Common myeloid progenitor, CD34-positive (primary cell): ENCODE measurements around the gene PPP1R9B.
A peak's percentile ranks its signal among the peaks of the same experiment; 100 is the strongest.

Source experiments
- CTCF ChIA-PET: fragments of 350-600 bp; sonication (Branson Sonifier 250); formaldehyde crosslinking; loops from one replicate; lab custom pipeline; 2021; ENCODE audit warnings: antibody characterized with exemption; lab: Charles Lee
- POLR2A ChIA-PET: fragments of 350-600 bp; sonication (Branson Sonifier 250); formaldehyde crosslinking; loops from one replicate; lab custom pipeline; 2021; ENCODE audit warnings: antibody characterized with exemption; lab: Charles Lee
- DNase-seq, 3 donors: peaks; one replicate each; pipeline versions ENCODE4 v3.0.0 to v3.0.0-alpha.2; 2013
- H3K27ac ChIP-seq, 2 experiments: 1 replicate in 1 of 2; 2 replicates in 1 of 2; pipeline ENCODE4 v1.7.0; 2013; ENCODE audit warnings: inconsistent platforms in 2 of 2, low read length in 2 of 2, mild to moderate bottlenecking in 2 of 2, low read depth in 1 of 2, moderate library complexity in 1 of 2; ENCODE audit not compliant: severe bottlenecking in 2 of 2, insufficient read depth in 1 of 2, poor library complexity in 1 of 2
- H3K27me3 ChIP-seq, 5 experiments: replicated peaks in 2 of 5; 1 replicate in 3 of 5; 2 replicates in 2 of 5; pipeline versions ENCODE4 v1.6.1 to v1.7.0; 2013; ENCODE audit warnings: low read length in 4 of 5, mild to moderate bottlenecking in 2 of 5, moderate library complexity in 2 of 5, inconsistent platforms in 1 of 5; ENCODE audit not compliant: insufficient read depth in 5 of 5, control insufficient read depth in 4 of 5
- H3K36me3 ChIP-seq, 4 experiments: 1 replicate in 2 of 4; 2 replicates in 2 of 4; pipeline versions ENCODE4 v1.6.1 to v1.7.0; 2013; ENCODE audit warnings: low read length in 3 of 4, control low read depth in 1 of 4, mild to moderate bottlenecking in 1 of 4; ENCODE audit not compliant: control insufficient read depth in 4 of 4, insufficient read depth in 4 of 4
- H3K4me1 ChIP-seq, 4 experiments: 1 replicate in 3 of 4; 2 replicates in 1 of 4; pipeline versions ENCODE4 v1.6.1 to v1.7.1; 2013; ENCODE audit warnings: low read length in 3 of 4, mild to moderate bottlenecking in 3 of 4, control low read depth in 1 of 4, inconsistent platforms in 1 of 4, moderate library complexity in 1 of 4; ENCODE audit not compliant: control insufficient read depth in 4 of 4, insufficient read depth in 4 of 4; ENCODE audit errors: control extremely low read depth in 1 of 4
- H3K4me3 ChIP-seq, 7 experiments: 1 replicate in 4 of 7; 2 replicates in 3 of 7; pipeline versions ENCODE4 v1.5.1 to v1.7.0; 2013; ENCODE audit warnings: mild to moderate bottlenecking in 7 of 7, low read length in 6 of 7, moderate library complexity in 6 of 7, inconsistent platforms in 2 of 7, low read depth in 2 of 7, control low read depth in 1 of 7; ENCODE audit not compliant: insufficient read depth in 4 of 7, control insufficient read depth in 1 of 7; ENCODE audit errors: extremely low read depth in 1 of 7
- H3K9me3 ChIP-seq, 5 experiments: 1 replicate in 4 of 5; 2 replicates in 1 of 5; pipeline versions ENCODE4 v1.6.1 to v1.7.1; 2013; ENCODE audit warnings: low read length in 4 of 5, mild to moderate bottlenecking in 2 of 5, inconsistent platforms in 1 of 5, low read depth in 1 of 5, moderate library complexity in 1 of 5; ENCODE audit not compliant: control insufficient read depth in 4 of 5, insufficient read depth in 2 of 5; ENCODE audit errors: control extremely low read depth in 1 of 5
- WGBS: methylation state at CpG from one replicate; pipeline ENCODE4 v1.1.5; 2013; ENCODE audit not compliant: insufficient coverage; 5-methylcytosine and 5-hydroxymethylcytosine counted together

The PPP1R9B gene

DNA sequence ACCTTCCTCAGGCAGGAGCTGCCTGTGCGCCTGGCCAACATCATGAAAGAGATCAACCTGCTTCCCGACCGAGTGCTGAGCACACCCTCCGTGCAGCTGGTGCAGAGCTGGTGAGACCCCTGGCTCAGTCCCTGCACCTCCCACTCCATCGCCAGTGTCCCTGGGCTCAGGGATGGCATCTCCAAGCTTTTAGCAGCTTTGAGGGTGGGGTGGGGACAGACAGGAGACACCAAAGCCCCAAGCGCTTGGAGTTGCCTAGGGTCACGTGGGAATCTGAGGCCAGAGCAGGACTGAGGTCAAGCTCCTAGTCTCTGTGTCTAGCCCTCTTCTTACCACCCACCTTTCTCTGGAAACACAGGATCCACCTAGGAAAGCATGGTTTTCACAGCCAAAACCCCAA is 53.0 kb downstream of the PPP1R9B start:
- Histone ChIP-seq H3K9me3 (no peaks in the 10 kb centered on the region), H3K4me3 (no peak overlapping the region), H3K36me3 (peaks cover 0 to 31% (median 21%) of the 10 kb centered on the region in 4 experiments), H3K27me3 (no peaks in the 10 kb centered on the region), H3K27ac (no peak overlapping the region), H3K4me1 (peaks cover 0 to 24% (median 22%) of the 10 kb centered on the region in 4 experiments)
- POLR2A ChIA-PET, result no interaction called here
- 98% methylated on average over 7 of the region's 7 CpGs for WGBS
- no peak for DNase-seq
- CTCF ChIA-PET, result interaction anchor here (1.4 to 11.8 kb wide), 5 partner anchors 10 to 70 kb away, joined by 3 to 134 read pairs (median 7); no protein-coding TSS in a partner anchor

DNA sequence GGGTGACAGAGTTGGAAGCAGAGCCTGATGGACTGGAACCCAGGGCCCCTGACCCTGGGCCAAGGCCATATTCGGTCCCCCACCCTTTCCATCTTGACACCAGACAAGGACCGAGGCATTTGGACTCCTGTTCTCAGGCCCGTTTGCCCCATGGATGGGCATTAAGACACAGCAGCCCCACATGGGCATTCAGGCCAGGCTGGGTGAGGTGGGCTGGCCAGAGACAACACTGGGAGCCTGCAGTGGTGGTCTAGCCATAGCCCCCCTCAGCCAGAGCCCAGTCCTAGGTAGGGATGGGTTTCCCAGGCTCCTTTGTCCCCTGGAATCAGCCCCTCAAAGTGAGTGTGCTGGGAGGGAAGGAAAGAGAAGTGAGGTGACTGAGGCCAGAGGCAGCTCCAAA is 53.7 kb downstream of the PPP1R9B start:
- ChIA-PET POLR2A (no interaction called here), CTCF (interaction anchor here (1.1 to 11.8 kb wide), 5 partner anchors 9 to 71 kb away, joined by 3 to 134 read pairs (median 7); no protein-coding TSS in a partner anchor)
- WGBS, result 97% methylated on average over 3 of the region's 3 CpGs
- Histone ChIP-seq H3K4me3 (peak overlapping the region in 1 of 7 experiments; percentile 95), H3K27me3 (no peaks in the 10 kb centered on the region), H3K9me3 (no peaks in the 10 kb centered on the region), H3K4me1 (peaks cover 0 to 24% (median 20%) of the 10 kb centered on the region in 4 experiments), H3K36me3 (peaks cover 0 to 31% (median 20%) of the 10 kb centered on the region in 4 experiments), H3K27ac (no peak overlapping the region)
- DNase-seq, result no peak

DNA sequence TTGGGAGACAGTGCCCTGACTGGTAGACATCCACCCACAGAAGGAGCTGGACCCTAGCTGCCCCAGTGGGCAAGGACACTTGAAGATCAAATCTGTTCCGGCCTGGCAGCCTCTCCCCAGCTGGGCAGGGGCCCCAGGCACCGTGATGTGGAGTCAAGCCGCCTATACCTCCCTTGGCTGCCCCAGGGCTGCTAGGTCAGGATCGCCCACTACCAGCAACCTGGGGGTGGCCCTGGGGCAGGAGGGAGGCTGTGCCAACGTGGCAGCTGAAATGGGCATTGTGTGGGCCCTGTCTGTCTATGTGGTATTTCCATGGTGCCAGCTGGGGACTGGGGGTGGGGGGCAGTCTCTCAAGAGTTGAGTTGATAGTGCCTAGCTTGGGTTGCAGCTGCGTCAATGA is 54.4 kb downstream of the PPP1R9B start:
- Histone ChIP-seq H3K36me3 (peaks cover 0 to 31% (median 19%) of the 10 kb centered on the region in 4 experiments), H3K4me1 (peaks cover 0 to 24% (median 19%) of the 10 kb centered on the region in 4 experiments), H3K27me3 (no peaks in the 10 kb centered on the region), H3K27ac (peak overlapping the region in 1 of 2 experiments; percentile 85), H3K4me3 (peak overlapping the region; percentile 77 to 95 (median 84)), H3K9me3 (no peaks in the 10 kb centered on the region)
- 34% methylated on average over 3 of the region's 6 CpGs for WGBS
- DNase-seq, result no peak
- CTCF ChIA-PET, result interaction anchor here (0.6 to 11.8 kb wide), 7 partner anchors 17 to 1799 kb away, joined by 3 to 134 read pairs (median 3); no protein-coding TSS in a partner anchor
- POLR2A ChIA-PET, result no interaction called here

DNA sequence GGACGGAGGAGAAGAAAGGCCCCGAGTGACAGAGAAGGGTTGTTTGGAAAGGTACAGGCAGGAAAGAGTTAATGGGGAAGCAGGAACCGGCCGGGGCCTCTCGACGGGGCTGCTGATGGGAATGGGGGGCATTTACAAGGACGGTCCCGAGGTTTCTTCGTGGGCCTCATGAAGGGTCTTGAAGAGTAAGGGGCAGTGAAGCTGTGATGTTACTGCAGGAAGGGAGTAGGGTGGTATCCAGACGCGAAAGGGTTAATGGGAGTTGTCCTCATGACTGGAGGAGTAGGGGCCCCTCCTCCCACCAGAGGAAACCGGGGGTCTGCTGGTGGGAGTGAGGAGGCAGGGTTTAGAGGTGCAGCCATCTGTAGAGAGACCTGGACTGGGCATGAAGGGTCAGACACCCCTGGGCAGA is 54.8 kb downstream of the PPP1R9B start:
- DNase-seq, result peak in 1 of 3 donors; percentile 27

DNA sequence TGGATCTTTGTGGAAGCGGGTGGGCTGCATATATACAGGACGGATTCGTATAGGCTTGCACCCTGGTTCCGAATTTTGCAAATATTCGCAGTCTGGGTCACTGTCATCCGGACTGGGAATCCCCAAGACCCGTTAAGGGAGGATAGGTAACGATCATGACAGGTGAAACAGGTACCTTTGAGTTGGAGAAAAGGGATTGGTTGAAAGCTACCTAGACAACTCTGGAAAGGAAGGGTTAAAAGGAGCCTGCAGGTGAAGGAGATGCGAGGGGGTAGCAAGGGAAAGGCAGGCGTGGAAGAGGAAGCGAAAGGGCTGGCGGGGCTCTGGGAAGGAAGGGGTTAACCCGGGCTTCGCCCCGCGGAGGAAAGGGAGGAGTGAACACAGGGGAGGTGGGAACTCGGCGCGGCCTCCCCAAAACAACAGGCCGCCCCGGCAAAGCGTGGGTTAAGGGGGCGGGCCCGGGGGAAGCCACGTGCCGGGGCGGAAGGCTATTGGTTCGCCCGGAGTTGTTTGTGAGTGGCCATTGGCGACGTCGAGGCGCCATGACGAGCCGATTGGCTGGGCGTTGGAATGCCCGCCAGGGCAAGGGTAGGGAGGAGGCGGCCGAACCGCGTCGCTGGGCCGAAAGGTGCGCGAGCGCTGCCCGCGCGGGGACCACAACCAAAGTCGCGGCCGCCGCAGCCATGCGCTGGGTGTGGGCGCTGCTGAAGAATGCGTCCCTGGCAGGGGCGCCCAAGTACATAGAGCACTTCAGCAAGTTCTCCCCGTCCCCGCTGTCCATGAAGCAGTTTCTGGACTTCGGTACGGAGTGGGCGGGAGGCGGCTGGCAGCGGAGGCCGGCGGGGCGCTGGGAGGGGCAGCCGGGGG is 55.5 kb downstream of the PPP1R9B start, which contains the start of gene PDK2:
Gene PDK2, plus strand, starts transcription at position 599 of the 867 bp plus-strand sequence. Its CDS starts 85 bp downstream, at position 684.
- POLR2A ChIA-PET, result interaction anchor here (1.3 kb wide), 1 partner anchor 67 kb away, joined by 4 read pairs; no protein-coding TSS in a partner anchor
- Histone ChIP-seq H3K9me3 (no peaks in the 10 kb centered on the region), H3K36me3 (peaks cover 0 to 27% (median 14%) of the 10 kb centered on the region in 4 experiments)

More for the DNA sequence above, 54.8 kb downstream of the PPP1R9B start:
- H3K4me3 ChIP-seq, result peak overlapping the region; percentile 77 to 95 (median 84)
- no peaks in the 10 kb centered on the region for H3K27me3 ChIP-seq
- ChIA-PET CTCF (interaction anchor here (0.6 to 11.8 kb wide), 7 partner anchors 18 to 1799 kb away, joined by 3 to 134 read pairs (median 4); no protein-coding TSS in a partner anchor), POLR2A (no interaction called here)
- peaks cover 0 to 31% (median 17%) of the 10 kb centered on the region in 4 experiments for H3K36me3 ChIP-seq
- 0% methylated on average over 12 of the region's 12 CpGs for WGBS
- H3K27ac ChIP-seq, result peak overlapping the region; percentile 61 to 85
- peaks cover 0 to 24% (median 19%) of the 10 kb centered on the region in 4 experiments for H3K4me1 ChIP-seq
- no peaks in the 10 kb centered on the region for H3K9me3 ChIP-seq

DNA sequence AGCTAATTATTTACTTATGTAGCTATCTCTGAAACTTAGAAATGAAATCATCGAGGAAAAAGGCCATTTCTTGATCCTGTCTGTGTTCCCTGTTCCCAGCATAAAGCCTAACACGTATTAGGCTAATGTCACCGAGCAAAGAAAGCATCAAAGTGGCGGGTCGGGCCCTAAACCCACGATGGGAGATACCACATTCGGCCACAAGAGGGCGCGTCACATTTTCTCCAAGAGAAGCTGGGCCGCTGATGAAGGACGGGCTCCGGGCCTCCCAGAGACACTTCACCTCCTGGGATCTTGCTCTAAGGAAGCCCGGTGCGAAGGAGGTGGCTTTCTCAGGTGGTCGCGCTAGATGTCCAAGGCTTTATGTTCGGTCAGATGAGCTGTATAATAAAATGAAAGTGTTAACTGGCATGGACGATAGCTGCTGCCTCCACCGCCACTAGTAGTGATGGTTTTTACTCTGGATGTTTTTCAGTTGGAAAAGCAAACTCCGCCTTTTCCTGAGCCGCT is 56.2 kb downstream of the PPP1R9B start:
- Histone ChIP-seq H3K27me3 (no peaks in the 10 kb centered on the region), H3K36me3 (peaks cover 0 to 23% (median 14%) of the 10 kb centered on the region in 4 experiments), H3K9me3 (no peaks in the 10 kb centered on the region), H3K4me1 (peaks cover 0 to 24% (median 19%) of the 10 kb centered on the region in 4 experiments), H3K27ac (no peak overlapping the region), H3K4me3 (peak overlapping the region; percentile 77 to 97 (median 84))
- peak; percentile 86 to 91 (median 89) for DNase-seq
- CTCF ChIA-PET, result interaction anchor here (0.7 to 11.8 kb wide), 31 partner anchors 10 to 385 kb away, joined by 3 to 134 read pairs (median 4); partner anchors contain the start of genes SAMD14 and SGCA
- POLR2A ChIA-PET, result interaction anchor here (1.3 kb wide), 1 partner anchor 67 kb away, joined by 4 read pairs; no protein-coding TSS in a partner anchor
- WGBS, result 0% methylated on average over 12 of the region's 21 CpGs

More for the DNA sequence above, 55.5 kb downstream of the PPP1R9B start, which contains the start of gene PDK2:
- Histone ChIP-seq H3K27me3 (no peaks in the 10 kb centered on the region), H3K4me1 (peaks cover 0 to 24% (median 19%) of the 10 kb centered on the region in 4 experiments), H3K27ac (peak within 1 kb of the TSS; percentile 61 to 85), H3K4me3 (peak within 1 kb of the TSS; percentile 77 to 97 (median 84))
- CTCF ChIA-PET, result interaction anchor here (0.8 to 11.8 kb wide), 26 partner anchors 9 to 197 kb away, joined by 3 to 134 read pairs (median 5); partner anchors contain the start of gene SGCA
- peak; percentile 97 to 99 (median 98) for DNase-seq
- under 1% methylated on average over 63 of the region's 68 CpGs for WGBS
